HEK293T (cell line): Measurements from ENCODE around the gene ATP1A4.

Source experiments
- SUZ12 ChIP-seq: fragments of 450-650 bp; IDR thresholded peaks from 2 replicates; pipeline ENCODE4 v1.6.1; 2016; ENCODE audit warnings: mild to moderate bottlenecking
- ZNF384 ChIP-seq: fragments of 450-650 bp; IDR thresholded peaks from 2 replicates; pipeline ENCODE4 v1.6.1; 2016

- TF ChIP-seq ZNF384 = no peak
- no peak for TF ChIP-seq SUZ12
Observed at GRCh38 chr1:160171354-160171753, 20.0 kb downstream of the ATP1A4 start.
